Breast epithelium (tissue), 4 donors: ENCODE results near the gene COASY. TPM values are rescaled to one million over a fixed set of nuclear protein-coding genes. Genes with fewer than 3 reads are reported as not detected.

Source experiments
- DNase-seq, 2 donors: peaks; one replicate each; pipeline ENCODE4 v3.0.0-alpha.2; 2019; ENCODE audit warnings: low spot score in 2 of 2
- H3K27ac ChIP-seq, 2 donors: fragments of 200-600 bp; sonication (generic) in 1 of 2; one replicate each; pipeline ENCODE4 v1.5.1; 2016 to 2019; ENCODE audit warnings: mild to moderate bottlenecking in 1 of 2
- H3K27me3 ChIP-seq, 2 donors: fragments of 200-600 bp; sonication (generic) in 1 of 2; one replicate each; pipeline versions ENCODE4 v1.5.1 to v1.6.0; 2017 to 2019; ENCODE audit warnings: control low read depth in 1 of 2, mild to moderate bottlenecking in 1 of 2
- H3K36me3 ChIP-seq: fragments of 200-600 bp; one replicate; pipeline ENCODE4 v1.5.1; 2019
- H3K4me1 ChIP-seq, 2 donors: fragments of 200-600 bp; sonication (generic); one replicate each; pipeline ENCODE4 v1.5.1; 2016 to 2019; ENCODE audit warnings: control low read depth in 1 of 2
- H3K4me3 ChIP-seq, 3 donors: fragments of 200-600 bp; sonication (generic); 1 replicate in 2 of 3; 2 replicates in 1 of 3; pipeline ENCODE4 v1.5.1; 2016 to 2019; ENCODE audit warnings: mild to moderate bottlenecking in 3 of 3, moderate library complexity in 2 of 3
- H3K9me3 ChIP-seq, 2 donors: fragments of 200-600 bp; sonication (generic) in 1 of 2; one replicate each; pipeline ENCODE4 v1.5.1; 2016 to 2019; ENCODE audit warnings: control low read depth in 1 of 2
- CTCF ChIP-seq, 3 donors: fragments of 450-650 bp; IDR thresholded peaks; one replicate each; pipeline ENCODE4 v1.5.1; 2016 to 2017; ENCODE audit warnings: antibody characterized with exemption in 3 of 3, mild to moderate bottlenecking in 3 of 3, moderate library complexity in 3 of 3
- POLR2A ChIP-seq: fragments of 450-650 bp; IDR thresholded peaks from one replicate; pipeline ENCODE4 v1.6.1; 2016; ENCODE audit warnings: antibody characterized with exemption, mild to moderate bottlenecking, moderate library complexity
- POLR2AphosphoS5 ChIP-seq, 3 donors: sonication (generic); formaldehyde crosslinking; IDR thresholded peaks; one replicate each; pipeline ENCODE4 v1.6.1; 2017; ENCODE audit warnings: antibody characterized with exemption in 3 of 3
- intact Hi-C: fragments of 100-400 bp; cut with DNase I; formaldehyde crosslinking; loops from one replicate; pipeline ENCODE4 v1.15.1; 2023; ENCODE audit warnings: low total_unique reads
- total RNA-seq, 3 donors: library from RNA; depleted of rRNA; stranded (reverse); fragments of >200 nt; gene quantifications; one replicate each; pipeline ENCODE4 v1.1.0, GENCODE V29; 2016

Gene COASY
- total RNA-seq, 3 donors from 2014 or later, result 21.4 to 48.1 (median 26.9) TPM

GRCh38 chr17:42530952-42531454, 30.9 kb upstream of the COASY start:
- Histone ChIP-seq H3K36me3 (no peaks in the 10 kb centered on the region), H3K27me3 (no peaks in the 10 kb centered on the region), H3K4me1 (peaks cover 0 to 8% of the 10 kb centered on the region in 2 donors), H3K27ac (peak overlapping the region; percentile 78 to 89), H3K9me3 (no peaks in the 10 kb centered on the region), H3K4me3 (no peak overlapping the region)
- intact Hi-C loops, result no loop called here
- no peak for DNase-seq
- TF ChIP-seq POLR2A, result no peak
- TF ChIP-seq CTCF (IDR thresholded peaks at IDR 0.05), result no peak
- no peak for TF ChIP-seq POLR2AphosphoS5 (IDR thresholded peaks at IDR 0.05)

GRCh38 chr17:42531455-42532354, 30.2 kb upstream of the COASY start:
- no peaks in the 10 kb centered on the region for H3K36me3 ChIP-seq
- intact Hi-C loops, result no loop called here
- TF ChIP-seq CTCF (IDR thresholded peaks at IDR 0.05) (peak; percentile 59 to 79 (median 60)), POLR2AphosphoS5 (IDR thresholded peaks at IDR 0.05) (peak in 2 of 3 donors; percentile 29 to 47), POLR2A (no peak)
- no peaks in the 10 kb centered on the region for H3K27me3 ChIP-seq
- DNase-seq, result no peak
- peak overlapping the region; percentile 48 to 76 (median 57) for H3K4me3 ChIP-seq
- H3K27ac ChIP-seq, result peak overlapping the region; percentile 78 to 89
- H3K4me1 ChIP-seq, result peaks cover 0 to 8% of the 10 kb centered on the region in 2 donors
- no peaks in the 10 kb centered on the region for H3K9me3 ChIP-seq

- no peaks in the 10 kb centered on the region for H3K27me3 ChIP-seq
- no peaks in the 10 kb centered on the region for H3K36me3 ChIP-seq
- intact Hi-C loops, result no loop called here
- no peak for DNase-seq
- peaks cover 0 to 8% of the 10 kb centered on the region in 2 donors for H3K4me1 ChIP-seq
- H3K9me3 ChIP-seq, result no peaks in the 10 kb centered on the region
- no peak for TF ChIP-seq CTCF (IDR thresholded peaks at IDR 0.05)
- no peak for TF ChIP-seq POLR2A
- TF ChIP-seq POLR2AphosphoS5 (IDR thresholded peaks at IDR 0.05), result no peak
- peak overlapping the region; percentile 92 to 98 for H3K27ac ChIP-seq
- peak overlapping the region; percentile 61 to 92 (median 71) for H3K4me3 ChIP-seq
Observed at GRCh38 chr17:42535155-42536047, 26.5 kb upstream of the COASY start.

- H3K9me3 ChIP-seq, result no peaks in the 10 kb centered on the region
- peak; percentile 48 for TF ChIP-seq POLR2A
- no peak for TF ChIP-seq CTCF (IDR thresholded peaks at IDR 0.05)
- TF ChIP-seq POLR2AphosphoS5 (IDR thresholded peaks at IDR 0.05), result peak; percentile 94 to 98 (median 97)
- no peaks in the 10 kb centered on the region for H3K36me3 ChIP-seq
- H3K27me3 ChIP-seq, result no peaks in the 10 kb centered on the region
- intact Hi-C loops, result no loop called here
- H3K27ac ChIP-seq, result peak within 1 kb of the TSS; percentile 92 to 98
- peak within 1 kb of the TSS; percentile 61 to 92 (median 71) for H3K4me3 ChIP-seq
- peak; percentile 90 to 96 for DNase-seq
- peaks cover 0 to 8% of the 10 kb centered on the region in 2 donors for H3K4me1 ChIP-seq
Observed at GRCh38 chr17:42536048-42536371, 25.9 kb upstream of the COASY start, which contains the start of gene NAGLU. Gene NAGLU, plus strand, starts transcription at chr17:42536241. Its CDS starts 32 bp downstream, at chr17:42536273.
